GM21576 (cell line): Measurements from ENCODE around the gene CDK2AP2.
A peak's percentile ranks its signal among the peaks of the same experiment; 100 is the strongest.
"Not testable (repeated sequence)": the region's sequence is repeated elsewhere in the genome, so short reads cannot be mapped to it uniquely, and the experiment has no call there.

Experiments used
- ATAC-seq: cut with Tn5 transposase; IDR thresholded peaks from one replicate; pipeline ENCODE4 v1.9.1; 2021; ENCODE audit warnings: mild to moderate bottlenecking, moderate library complexity; ENCODE audit not compliant: unreplicated experiment

CDK2AP2 gene

GRCh38 chr11:67507864-67508485 lies at the start of gene CDK2AP2:
CDK2AP2 (minus strand) TSS chr11:67508162; CDS start chr11:67508082, 80 bp downstream.
- peak; percentile 66 for ATAC-seq

- no peak for ATAC-seq
These were observed 48.3 kb upstream of the CDK2AP2 start for GRCh38 chr11:67556244-67556643.

GRCh38 chr11:67551697-67552096 lies 43.7 kb upstream of the CDK2AP2 start:
- ATAC-seq: not testable (repeated sequence)

- ATAC-seq: no peak
These were observed 43.2 kb upstream of the CDK2AP2 start for GRCh38 chr11:67551127-67551526.

- ATAC-seq: no peak
These were observed 40.7 kb upstream of the CDK2AP2 start for GRCh38 chr11:67548555-67549110.

GRCh38 chr11:67548112-67548511 lies 40.1 kb upstream of the CDK2AP2 start:
- ATAC-seq: not testable (repeated sequence)

GRCh38 chr11:67545280-67545679 lies 37.3 kb upstream of the CDK2AP2 start:
- ATAC-seq: no peak

GRCh38 chr11:67544616-67545242 lies 36.8 kb upstream of the CDK2AP2 start:
- no peak for ATAC-seq

- ATAC-seq: no peak
These were observed 35.6 kb upstream of the CDK2AP2 start for GRCh38 chr11:67543585-67543984.

- no peak for ATAC-seq
These were observed 35.0 kb upstream of the CDK2AP2 start for GRCh38 chr11:67542971-67543370.

GRCh38 chr11:67542169-67542568 lies 34.2 kb upstream of the CDK2AP2 start:
- no peak for ATAC-seq

- no peak for ATAC-seq
These were observed 33.2 kb upstream of the CDK2AP2 start for GRCh38 chr11:67541198-67541597.

- ATAC-seq: no peak
These were observed 31.6 kb upstream of the CDK2AP2 start for GRCh38 chr11:67539550-67539949.

GRCh38 chr11:67538823-67539505 lies 31.0 kb upstream of the CDK2AP2 start:
- no peak for ATAC-seq

GRCh38 chr11:67538306-67538705 lies 30.3 kb upstream of the CDK2AP2 start:
- no peak for ATAC-seq

GRCh38 chr11:67535561-67535960 lies 27.6 kb upstream of the CDK2AP2 start:
- ATAC-seq: no peak

GRCh38 chr11:67534070-67534679 lies 26.2 kb upstream of the CDK2AP2 start:
- no peak for ATAC-seq

GRCh38 chr11:67532889-67533288 lies 24.9 kb upstream of the CDK2AP2 start:
- ATAC-seq: no peak

- no peak for ATAC-seq
These were observed 22.3 kb upstream of the CDK2AP2 start for GRCh38 chr11:67530282-67530592.

- ATAC-seq: no peak
These were observed 20.4 kb upstream of the CDK2AP2 start for GRCh38 chr11:67528376-67528775.

GRCh38 chr11:67525275-67525976 lies 17.5 kb upstream of the CDK2AP2 start:
- no peak for ATAC-seq
